ENCODE results near the gene SMPD3.

- TF ChIP-seq CTCF (IDR thresholded peaks at IDR 0.05 in 4 of 5, conservative IDR thresholded peaks at IDR 0.05 in 1 of 5) (no peak), POLR2A (IDR thresholded peaks at IDR 0.05) (no peak)
Observed at GRCh38 chr16:68450741-68451255, 2.5 kb upstream of the SMPD3 start.

Data from gastrocnemius medialis (tissue), 4 donors.